HG02981 (cell line): ENCODE measurements around the gene CFD.
"Not testable (repeated sequence)": the region's sequence is repeated elsewhere in the genome, so short reads cannot be mapped to it uniquely, and the experiment has no call there.

Source experiments
- ATAC-seq: cut with Tn5 transposase; IDR thresholded peaks from one replicate; pipeline ENCODE4 v1.9.1; 2021; ENCODE audit warnings: mild to moderate bottlenecking, moderate library complexity; ENCODE audit not compliant: unreplicated experiment

CFD gene

DNA sequence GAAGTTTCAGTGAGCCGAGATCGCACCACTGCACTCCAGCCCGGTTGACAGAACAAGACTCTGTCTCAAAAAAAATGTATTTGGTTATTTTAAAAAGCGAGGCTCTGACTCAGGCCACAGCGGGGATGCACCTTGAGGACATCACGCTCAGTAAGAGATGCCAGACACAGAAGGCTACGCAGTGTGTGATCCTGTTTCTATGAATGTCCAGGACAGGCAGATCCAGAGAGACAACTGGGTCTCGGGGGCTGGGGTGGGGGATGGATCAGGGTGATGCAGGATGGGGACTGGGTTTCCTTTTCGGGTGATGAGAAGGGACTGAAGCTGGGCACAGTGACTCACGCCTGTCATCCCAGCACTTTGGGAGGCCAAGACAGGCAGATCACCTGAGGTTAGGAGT is 28.1 kb downstream of the CFD start:
- no peak for ATAC-seq

DNA sequence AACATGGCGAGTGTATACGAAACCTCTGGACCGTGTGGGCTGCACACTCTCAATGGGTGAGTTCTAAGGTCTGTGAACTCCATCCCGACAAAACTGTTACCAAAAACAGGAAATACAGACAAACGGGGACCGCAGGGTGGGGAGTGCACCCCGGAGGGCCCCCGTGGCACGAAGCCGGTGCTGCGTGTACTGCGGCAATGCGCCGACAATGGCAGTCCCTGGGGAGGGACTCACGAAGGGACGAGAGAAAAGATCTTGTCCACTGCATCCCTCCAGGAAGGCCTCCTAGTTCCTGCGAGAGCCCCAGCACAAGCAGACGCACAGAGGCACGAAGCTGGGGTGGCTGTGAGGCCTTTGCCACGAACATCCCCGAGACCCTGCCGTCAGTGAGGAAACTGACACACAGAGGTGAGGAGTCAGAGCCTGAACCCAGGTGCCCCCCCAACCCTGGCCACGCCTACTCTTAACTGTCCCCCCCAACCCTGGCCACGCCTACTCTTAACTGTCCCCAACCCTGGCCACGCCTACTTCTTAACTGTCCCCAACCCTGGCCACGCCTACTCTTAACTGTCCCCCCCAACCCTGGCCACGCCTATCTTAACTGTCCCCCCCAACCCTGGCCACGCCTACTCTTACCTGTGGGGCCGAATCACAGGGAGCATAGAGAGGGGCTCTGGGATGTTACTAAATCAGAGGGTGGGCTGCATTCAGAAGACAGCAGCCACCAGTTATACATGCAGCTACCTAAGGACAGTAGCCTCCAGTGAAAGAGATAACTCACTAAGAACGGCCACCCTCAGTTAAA is 29.3 kb downstream of the CFD start:
- no peak for ATAC-seq

DNA sequence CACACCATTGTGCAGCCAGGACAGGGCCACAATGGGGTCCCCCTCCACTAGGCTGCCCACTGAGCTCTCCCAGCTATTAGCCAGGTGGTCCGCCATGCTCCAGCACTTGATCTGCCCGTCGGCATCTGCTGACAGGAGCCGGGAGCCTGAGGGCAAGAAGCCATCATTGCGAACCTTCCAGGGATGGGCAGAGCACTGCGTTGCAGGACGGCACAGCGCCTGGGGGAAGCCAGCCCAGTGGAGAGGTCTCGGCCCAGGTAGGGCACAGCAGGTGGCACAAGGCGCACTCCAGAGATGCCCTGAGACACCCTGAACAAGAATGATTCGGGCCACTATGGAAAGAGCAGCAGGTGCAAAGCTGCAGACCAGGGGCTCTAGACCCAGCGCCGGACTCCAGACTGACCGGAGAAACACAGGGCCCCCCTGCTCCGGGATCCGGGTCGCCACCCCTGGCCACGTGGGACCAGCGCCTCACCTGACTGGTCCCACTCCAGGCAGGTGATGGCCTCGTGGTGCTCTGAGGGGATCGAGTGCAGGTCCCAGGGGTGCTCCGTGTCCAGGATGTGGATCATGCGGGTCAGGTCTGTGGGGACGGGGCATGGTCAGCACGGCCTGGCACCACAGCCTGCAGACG is 30.3 kb downstream of the CFD start:
- ATAC-seq = no peak

DNA sequence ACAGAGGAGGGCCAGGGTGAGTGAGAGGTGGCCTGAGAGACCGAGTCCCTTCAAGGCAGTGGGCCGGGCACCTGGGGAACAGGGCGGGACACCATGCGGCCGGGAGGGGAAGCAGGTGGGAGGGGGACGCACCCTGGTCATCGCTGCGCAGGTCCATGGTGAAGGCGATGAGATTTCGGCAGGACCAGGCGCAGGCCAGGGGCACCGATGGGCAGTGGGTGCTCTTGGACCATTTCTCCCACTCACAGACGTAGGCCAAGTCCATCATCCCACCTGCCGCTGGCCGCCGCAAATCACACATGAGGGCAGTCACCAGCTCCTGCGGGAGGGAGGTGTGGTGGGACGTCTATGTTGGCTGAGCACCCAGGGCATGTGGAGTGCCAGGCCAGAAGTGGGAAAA is 31.4 kb downstream of the CFD start:
- no peak for ATAC-seq

DNA sequence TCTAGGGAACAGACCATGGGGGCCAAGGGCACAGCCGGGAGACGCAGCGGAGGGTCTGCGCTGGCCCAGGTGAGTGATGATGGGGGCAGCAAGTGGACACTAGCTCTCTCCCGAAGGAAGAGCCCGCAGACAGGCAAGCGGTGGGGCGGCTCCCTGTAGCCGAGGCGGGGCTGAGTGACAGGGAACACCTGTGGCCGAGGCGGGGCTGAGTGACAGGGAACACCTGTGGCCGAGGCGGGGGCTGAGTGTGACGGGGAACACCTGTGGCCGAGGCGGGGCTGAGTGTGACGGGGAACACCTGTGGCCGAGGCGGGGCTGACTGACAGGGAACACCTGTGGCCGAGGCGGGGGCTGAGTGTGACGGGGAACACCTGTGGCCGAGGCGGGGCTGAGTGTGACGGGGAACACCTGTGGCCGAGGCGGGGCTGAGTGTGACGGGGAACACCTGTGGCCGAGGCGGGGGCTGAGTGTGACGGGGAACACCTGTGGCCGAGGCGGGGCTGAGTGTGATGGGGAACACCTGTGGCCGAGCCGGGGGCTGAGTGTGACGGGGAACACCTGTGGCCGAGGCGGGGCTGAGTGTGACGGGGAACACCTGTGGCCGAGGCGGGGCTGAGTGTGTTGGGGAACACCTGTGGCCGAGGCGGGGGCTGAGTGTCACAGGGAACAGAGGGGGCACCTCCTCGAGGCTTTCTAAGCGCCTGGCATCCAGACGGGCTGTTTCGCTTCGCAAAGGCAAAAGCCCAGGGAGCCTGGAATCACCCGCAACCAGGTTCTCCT is 32.1 kb downstream of the CFD start:
- not testable (repeated sequence) for ATAC-seq

DNA sequence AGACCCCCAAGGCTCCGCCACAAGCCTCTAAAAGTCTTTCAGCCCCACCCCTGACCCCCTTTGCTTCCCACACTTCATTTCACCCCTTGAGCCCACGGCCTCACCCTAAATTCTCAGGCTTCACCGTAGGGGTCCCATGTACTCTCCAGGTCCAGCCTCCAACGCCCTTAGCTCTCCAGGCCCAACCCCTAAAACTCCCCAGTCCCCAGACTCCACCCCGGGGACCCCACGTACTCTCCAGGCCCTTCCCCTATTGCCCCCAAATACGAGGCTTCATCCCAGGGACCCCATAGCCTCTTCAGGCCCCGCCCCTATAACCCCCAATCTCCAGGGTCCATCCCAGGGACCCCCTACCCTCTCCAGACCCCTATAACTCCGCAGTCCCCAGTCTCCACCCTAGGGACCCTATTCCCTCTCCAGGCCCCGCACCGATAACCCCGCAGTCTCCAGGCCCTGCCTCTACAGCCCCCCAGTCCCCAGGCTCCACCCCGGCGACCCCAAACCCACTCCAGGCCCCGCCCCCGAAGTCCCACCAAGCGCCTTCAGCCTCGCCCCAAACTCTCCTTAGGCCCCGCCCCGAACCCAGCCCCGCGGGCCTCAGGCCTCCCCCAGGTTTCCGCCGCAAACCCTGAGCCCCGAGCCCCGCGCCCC is 32.9 kb downstream of the CFD start:
- ATAC-seq = no peak

DNA sequence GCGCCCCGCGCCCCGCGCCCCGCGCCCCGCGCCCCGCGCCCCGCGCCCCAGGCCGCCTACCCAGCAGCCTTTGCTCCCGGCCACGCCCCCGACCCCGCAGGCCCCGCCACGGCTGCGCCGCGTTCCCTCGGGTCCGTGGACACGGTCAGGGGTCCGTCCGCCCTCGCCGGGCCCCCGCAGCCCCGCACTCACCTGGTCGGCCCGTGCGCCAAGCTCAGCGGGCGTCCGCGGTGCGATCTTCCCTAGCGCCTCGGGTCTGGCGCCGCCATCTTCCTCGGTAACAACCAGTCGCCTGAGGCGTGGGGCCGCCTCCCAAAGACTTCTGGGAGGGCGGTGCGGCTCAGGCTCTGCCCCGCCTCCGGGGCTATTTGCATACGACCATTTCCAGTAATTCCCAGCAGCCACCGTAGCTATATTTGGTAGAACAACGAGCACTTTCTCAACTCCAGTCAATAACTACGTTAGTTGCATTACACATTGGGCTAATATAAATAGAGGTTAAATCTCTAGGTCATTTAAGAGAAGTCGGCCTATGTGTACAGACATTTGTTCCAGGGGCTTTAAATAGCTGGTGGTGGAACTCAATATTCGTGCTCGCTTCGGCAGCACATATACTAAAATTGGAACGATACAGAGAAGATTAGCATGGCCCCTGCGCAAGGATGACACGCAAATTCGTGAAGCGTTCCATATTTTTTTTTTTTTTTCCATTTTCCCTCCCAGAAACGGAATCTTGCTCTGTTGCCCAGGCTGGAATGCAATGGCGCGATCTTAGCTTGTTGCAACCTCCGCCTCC is 33.6 kb downstream of the CFD start, which contains the start of the genes MED16 and RNU6-9:
Gene MED16, minus strand, starts transcription at position 294 of the 796 bp plus-strand sequence. CDS start 2,056 bp downstream, outside the sequence.
Gene RNU6-9, plus strand, starts transcription at position 591 of the 796 bp plus-strand sequence.
- ATAC-seq = peak; percentile 81

DNA sequence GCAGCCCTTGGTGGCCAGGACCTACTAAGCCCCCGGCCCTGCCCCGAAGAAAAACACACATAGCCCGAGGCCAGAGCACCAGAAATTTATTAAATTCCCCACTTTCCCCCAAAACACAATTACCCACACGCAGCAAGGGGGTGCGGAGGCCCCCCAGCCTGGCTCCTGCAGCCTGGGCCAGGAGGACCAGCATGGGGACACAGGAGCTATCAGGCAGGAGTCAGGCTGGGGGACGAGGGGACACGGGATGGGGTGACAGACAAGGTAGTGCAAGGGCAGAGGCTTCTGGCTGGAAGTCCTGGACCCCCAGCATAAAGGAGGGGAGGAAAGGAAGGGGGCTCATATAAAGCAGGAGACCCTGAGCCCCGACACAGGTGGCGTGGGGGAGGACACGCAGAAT is 37.0 kb downstream of the CFD start:
- ATAC-seq = no peak

DNA sequence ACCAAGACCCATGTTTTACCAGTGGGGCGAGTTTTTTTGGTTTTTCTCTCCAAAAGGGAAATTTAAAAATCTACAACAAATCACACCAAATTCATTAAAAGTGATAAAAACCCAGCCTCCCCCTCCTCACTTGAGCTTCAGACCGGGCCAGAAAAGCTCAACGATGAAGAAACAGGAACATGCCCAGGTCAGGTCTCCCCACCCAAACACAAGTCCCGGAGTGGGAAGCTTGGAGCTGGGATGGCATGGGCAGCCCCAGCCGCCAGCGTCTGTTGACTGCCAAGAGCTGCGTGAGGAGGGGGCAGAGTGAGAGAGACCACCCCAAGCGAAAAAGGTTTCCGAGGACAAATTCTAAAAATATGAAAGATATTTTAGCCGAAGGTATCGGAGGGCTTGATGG is 37.5 kb downstream of the CFD start:
- ATAC-seq = no peak

DNA sequence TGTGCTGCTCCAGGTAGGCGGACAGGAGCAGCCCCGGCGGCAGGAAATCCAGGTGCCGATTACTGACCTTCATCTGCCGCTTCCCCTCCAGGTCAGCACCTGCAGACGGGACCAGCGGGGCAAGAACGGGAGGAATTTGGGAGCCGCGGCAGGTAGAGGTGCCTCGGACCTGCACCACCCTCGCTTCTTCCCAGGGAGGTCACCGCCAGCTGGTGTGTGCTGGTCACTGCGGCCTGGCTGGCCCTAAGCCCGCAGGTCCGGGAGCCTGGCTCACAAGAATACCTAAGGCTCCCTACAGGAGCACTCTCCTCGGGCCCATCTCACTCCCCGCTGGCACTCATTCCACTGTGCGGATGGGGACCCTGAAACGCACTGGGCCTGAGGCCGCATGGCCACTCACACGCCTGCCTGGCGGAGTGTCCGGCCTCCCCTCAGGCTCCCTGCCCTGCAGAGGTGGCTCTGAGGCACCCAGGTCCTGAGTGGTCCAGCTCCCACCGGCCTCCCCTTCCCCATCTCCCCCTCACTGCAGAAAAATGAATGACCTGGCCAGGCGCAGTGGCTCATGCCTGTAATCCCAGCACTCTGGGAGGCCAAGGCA is 38.1 kb downstream of the CFD start:
- ATAC-seq = no peak

DNA sequence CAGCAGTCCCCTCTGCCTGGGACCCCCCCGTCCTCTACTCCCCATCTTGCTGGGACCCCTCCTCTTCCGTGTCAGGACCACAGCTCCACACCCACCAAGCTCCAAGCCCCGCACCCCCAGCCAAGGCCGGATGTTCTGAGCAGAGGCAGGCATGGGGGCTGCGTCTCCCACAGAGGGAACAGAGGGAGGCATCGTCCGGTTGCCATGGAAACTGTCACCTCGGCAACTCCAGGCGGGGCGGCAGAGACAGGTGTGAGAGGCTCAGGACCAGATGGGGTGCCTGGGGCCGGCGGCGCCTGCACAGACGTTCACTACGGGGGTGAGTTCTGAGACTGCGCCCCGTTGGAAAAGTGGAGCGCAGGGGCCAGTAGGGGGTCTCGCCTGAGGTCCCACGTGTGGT is 39.2 kb downstream of the CFD start:
- no peak for ATAC-seq

DNA sequence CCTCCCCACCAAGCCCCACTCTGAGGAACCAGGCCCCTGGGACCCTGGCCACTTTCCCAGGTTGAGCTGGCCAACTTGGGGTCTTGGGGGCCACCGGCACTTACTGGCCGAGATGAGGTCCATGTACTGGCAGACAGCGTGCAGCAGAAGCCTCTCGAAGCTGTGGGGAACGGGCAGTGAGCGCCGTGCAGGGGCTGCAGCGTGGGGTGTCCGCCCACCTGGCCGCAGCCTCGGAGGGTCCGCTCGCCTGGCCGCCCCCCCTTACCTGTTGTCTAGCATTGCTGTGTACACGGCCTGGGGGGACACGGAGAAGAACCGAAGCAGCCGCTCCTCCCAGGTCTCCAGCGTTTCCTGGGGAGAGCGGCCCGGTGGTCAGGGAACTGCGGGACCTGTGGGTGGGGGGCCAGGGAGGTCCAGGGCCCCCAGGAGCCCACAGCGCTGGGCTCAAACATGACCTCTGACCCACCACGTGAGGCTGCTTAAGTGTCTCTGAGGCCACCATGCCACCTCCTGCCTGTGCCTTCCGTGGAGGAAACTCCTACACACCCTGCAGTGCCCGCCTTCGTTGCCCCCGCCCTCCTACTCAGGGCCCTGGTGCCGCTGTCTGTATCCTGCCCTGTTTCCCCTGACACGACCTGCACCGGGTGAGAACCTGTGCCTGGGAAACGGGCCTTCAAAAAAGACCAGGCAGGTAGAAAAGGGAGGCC is 40.0 kb downstream of the CFD start:
- ATAC-seq = no peak

DNA sequence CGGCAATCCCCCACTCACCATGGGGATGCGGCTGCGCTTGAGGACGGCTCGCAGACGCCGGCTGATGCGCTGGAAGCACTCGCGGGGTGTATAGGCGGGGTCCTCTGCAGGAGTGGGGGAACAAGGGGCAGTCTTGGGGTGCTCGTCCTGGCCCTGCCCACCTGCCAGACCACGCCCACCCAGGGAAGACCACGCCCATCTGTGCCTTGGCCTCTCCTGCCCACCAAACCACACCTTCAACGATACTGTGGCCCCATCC is 40.5 kb downstream of the CFD start:
- no peak for ATAC-seq

DNA sequence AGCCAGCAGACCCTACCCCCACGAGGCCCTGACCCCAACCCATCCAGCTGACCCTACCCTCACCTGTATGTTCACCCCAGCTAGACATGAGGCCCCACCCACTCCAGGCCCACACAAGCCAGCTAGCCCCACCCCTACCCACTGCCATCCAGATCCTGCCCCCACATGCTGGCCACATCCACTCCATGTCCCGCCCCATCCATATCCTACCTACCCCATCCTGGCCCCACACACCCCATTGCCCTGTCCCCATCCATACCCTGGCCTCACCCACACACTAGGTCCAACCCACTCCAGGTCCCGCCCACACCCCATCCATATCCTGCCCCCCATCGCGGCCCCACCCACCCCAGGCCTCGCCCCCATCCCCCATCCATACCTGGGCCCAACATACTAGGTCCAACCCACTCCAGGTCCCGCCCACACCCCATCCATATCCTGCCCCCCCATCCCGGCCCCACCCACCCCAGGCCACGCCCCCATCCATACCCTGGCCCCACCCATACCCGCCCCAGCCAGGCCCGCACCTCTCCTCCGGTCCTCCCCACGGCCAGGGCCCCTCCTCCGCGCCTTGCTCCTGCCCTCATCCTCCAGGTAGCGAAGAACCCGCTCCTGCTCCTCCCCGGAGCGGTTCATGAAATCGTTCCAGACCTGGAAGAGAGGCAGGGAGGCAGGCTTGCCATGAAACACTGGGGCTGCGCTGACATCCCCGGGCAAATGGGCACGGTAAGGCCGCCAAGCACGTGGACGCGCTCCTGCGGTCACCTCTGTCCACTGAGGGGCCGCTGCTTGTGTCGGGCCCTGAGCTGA is 41.0 kb downstream of the CFD start:
- no peak for ATAC-seq

DNA sequence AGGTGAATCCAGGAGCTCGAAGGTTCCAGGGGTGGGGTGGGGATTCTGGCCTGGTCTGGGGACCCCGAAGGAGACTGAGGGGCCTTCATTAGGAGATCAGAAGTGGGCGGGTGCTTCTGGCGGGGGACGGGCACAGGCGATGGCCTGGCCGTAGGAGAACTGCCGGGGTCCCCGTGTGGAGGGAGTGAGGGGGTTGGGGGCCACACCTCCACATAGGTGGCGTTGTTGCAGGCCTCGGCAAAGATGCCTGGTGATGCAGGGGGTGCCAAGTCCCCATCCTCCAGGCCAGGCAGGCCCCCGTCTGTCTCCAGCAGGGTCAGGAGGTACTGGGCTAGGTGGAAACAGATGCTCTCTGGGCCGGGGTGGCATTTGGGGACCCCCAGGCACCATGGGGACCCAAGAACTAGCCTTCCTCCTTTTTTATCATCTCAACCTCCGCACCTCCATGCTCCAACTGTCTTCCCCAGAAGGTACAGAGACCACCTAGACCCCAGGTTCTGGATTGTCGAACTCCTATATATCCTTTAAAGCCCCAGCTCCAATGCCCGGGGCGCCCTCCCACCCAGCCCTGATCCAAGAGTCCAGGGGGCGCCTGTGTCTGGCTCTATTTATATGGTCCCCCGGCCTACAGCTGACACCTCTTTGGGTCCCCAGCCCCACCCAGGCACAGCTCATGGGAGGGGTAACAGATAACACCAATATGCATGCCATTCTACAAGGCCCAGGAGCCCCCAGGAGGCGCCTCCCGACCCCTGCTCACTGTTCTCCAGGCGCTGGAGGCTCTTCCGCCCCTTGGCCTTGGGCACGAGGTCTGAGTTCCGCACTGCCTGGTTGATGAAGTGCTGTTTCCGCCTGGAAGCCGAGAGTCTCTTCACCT is 42.0 kb downstream of the CFD start:
- no peak for ATAC-seq

DNA sequence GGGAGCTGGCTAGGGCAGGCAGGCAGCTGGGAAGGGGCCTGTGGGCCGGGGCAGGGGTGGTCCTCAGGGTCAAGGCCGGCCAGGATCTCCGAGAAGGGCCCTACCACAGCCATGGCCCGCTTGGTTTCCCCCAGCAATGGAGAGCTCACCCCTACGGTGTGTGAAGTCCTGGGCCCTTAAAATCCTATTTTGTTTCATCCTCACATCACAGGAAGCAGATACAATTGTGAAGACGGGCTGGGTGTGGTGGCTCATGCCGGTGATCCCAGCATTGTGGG is 42.6 kb downstream of the CFD start:
- ATAC-seq = no peak

DNA sequence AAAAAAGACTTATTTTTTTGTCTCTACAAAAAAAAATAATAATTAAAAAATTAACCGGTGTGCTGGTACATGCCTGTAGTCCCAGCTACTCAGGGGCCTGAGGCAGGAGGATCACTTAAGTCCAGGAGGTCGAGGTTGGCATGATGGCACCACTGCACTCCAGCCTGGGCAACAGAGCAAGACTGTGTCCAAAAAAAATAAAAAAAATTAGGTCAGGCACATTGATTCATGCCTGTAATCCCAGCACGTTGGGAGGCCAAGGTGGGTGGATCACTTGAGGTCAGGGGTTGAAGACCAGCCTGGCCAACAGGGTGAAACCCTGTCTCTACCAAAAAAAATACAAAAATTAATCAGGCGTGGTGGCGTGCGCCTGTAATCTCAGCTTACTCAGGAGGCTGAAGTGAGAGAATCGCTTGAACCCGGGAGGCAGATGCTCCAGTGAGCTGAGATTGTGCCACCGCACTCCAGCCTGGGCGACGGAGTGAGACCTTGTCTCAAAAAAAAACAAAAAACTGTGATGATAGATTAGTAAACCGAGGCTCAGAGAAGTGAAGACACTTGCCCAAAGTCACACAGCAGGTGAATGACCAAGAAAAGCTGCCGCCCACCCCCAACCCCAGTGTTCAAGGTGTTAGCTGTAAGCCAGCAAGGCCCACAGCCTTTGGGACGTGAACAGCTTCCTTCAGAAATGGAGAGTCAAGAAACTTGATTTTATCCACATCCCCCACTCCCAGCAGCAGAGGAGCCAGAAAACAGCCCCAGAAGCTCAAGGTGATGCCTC is 43.2 kb downstream of the CFD start:
- no peak for ATAC-seq
